ENCODE data around the gene TMEM171. TPM values are rescaled to one million over a fixed set of nuclear protein-coding genes. Genes with fewer than 3 reads are reported as not detected.

The TMEM171 gene
- total RNA-seq, 1 experiment from 2014 or later: 5.4 TPM

DNA sequence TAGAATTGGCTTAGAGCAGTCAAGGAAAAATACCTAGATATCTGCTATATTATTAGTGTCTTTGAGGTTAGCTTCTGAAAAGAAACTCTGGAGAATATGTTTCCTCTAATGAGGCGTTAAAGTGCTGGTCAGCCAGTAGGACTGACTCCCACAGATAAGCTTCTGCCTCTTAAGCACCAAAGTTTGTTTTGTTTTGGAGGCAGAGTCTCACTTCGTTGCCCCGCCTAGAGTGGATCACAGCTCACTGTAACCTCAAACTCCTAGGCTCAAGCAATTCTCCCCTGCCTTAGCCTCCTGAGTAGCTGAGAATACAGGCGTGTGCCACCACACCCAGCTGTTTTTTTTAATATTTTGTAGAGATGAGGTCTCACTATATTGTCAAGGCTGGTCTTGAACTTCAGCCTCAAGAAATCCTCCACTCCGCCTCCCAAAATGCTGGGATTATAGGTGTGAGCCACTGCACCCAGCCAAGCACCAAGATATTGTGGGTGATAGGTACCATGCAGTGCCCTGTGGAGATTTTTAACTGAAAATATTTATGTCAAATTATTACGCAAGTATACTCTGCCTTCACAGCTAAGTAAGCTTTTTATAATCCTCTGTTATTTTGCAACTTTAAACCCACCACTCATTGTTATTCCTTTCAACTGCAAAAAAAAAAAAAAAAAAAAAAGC lies 24.7 kb upstream of the TMEM171 start (continued):
- no peak for TF ChIP-seq YY1 (IDR thresholded peaks at IDR 0.05; ENCODE audit: extremely low read depth, insufficient replicate concordance, low read depth, low read length)

DNA sequence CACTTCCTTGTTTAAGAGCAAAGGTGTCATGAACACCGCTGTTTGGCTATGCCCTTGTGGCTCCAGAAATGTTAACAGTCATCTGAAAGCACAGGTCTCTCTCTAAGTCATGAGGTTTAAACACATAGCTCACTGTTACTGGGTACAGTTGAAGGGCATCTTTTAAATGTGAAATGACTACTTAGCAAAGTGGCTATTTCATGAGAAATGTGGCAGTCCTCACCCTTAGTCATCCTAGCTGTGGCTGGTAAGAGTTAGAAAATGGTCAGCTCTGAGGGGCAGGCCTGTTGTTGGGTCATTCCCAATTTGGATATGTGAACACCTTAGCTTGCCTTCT lies 24.2 kb upstream of the TMEM171 start:
- H3K4me3 ChIP-seq (replicated peaks in 1 of 2; ENCODE audit: low read depth in 1 of 2, low read length in 2 of 2): no peak overlapping the region
- POLR2A ChIA-PET: interaction anchor here (0.6 kb wide), 1 partner anchor 24 kb away, joined by 3 read pairs; the partner anchor contains the start of gene TMEM171
- H3K9me2 ChIP-seq (ENCODE audit: insufficient read depth): no peaks in the 10 kb centered on the region
- H4K20me1 ChIP-seq (ENCODE audit: insufficient read depth): no peaks in the 10 kb centered on the region
- no peak overlapping the region for H3K27ac ChIP-seq (ENCODE audit: low read depth, low read length)
- no peaks in the 10 kb centered on the region for H3K36me3 ChIP-seq (ENCODE audit: control insufficient read depth in 1 of 2, insufficient read depth in 2 of 2, low read length in 2 of 2)
- H3K79me2 ChIP-seq (ENCODE audit: insufficient read depth, low read length): no peaks in the 10 kb centered on the region
- no peaks in the 10 kb centered on the region for H3K27me3 ChIP-seq (ENCODE audit: insufficient read depth, low read length)
- no peak; the same call in 1 of the 2 replicates for ATAC-seq
- intact Hi-C loops (cut with micrococcal nuclease): no loop called here
- H2AFZ ChIP-seq (ENCODE audit: low read depth, low read length, poor library complexity, severe bottlenecking): no peak overlapping the region
- H3K9me3 ChIP-seq (ENCODE audit: control insufficient read depth in 1 of 2, insufficient read depth in 1 of 2, low read depth in 1 of 2, low read length in 2 of 2): no peaks in the 10 kb centered on the region
- CTCF ChIA-PET: no interaction called here
- RAD21 ChIA-PET (ENCODE audit: low non-redundant PET in 1 of 2, low total read pairs in 2 of 2, uncharacterized antibody in 2 of 2, unreplicated experiment in 2 of 2): no interaction called here
- no peak for TF ChIP-seq POLR2A (IDR thresholded peaks at IDR 0.05; ENCODE audit: borderline replicate concordance, extremely low read depth, insufficient read depth, insufficient read length)
- TF ChIP-seq, protein P1, sequence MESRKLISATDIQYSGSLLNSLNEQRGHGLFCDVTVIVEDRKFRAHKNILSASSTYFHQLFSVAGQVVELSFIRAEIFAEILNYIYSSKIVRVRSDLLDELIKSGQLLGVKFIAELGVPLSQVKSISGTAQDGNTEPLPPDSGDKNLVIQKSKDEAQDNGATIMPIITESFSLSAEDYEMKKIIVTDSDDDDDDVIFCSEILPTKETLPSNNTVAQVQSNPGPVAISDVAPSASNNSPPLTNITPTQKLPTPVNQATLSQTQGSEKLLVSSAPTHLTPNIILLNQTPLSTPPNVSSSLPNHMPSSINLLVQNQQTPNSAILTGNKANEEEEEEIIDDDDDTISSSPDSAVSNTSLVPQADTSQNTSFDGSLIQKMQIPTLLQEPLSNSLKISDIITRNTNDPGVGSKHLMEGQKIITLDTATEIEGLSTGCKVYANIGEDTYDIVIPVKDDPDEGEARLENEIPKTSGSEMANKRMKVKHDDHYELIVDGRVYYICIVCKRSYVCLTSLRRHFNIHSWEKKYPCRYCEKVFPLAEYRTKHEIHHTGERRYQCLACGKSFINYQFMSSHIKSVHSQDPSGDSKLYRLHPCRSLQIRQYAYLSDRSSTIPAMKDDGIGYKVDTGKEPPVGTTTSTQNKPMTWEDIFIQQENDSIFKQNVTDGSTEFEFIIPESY (IDR thresholded peaks at IDR 0.05; ENCODE audit: extremely low read depth, insufficient replicate concordance, low read length): no peak
- TF ChIP-seq EZH2 (IDR thresholded peaks at IDR 0.05): no peak
- TF ChIP-seq, protein P2, sequence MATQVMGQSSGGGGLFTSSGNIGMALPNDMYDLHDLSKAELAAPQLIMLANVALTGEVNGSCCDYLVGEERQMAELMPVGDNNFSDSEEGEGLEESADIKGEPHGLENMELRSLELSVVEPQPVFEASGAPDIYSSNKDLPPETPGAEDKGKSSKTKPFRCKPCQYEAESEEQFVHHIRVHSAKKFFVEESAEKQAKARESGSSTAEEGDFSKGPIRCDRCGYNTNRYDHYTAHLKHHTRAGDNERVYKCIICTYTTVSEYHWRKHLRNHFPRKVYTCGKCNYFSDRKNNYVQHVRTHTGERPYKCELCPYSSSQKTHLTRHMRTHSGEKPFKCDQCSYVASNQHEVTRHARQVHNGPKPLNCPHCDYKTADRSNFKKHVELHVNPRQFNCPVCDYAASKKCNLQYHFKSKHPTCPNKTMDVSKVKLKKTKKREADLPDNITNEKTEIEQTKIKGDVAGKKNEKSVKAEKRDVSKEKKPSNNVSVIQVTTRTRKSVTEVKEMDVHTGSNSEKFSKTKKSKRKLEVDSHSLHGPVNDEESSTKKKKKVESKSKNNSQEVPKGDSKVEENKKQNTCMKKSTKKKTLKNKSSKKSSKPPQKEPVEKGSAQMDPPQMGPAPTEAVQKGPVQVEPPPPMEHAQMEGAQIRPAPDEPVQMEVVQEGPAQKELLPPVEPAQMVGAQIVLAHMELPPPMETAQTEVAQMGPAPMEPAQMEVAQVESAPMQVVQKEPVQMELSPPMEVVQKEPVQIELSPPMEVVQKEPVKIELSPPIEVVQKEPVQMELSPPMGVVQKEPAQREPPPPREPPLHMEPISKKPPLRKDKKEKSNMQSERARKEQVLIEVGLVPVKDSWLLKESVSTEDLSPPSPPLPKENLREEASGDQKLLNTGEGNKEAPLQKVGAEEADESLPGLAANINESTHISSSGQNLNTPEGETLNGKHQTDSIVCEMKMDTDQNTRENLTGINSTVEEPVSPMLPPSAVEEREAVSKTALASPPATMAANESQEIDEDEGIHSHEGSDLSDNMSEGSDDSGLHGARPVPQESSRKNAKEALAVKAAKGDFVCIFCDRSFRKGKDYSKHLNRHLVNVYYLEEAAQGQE (IDR thresholded peaks at IDR 0.05; ENCODE audit: low read depth): no peak
- TF ChIP-seq RAD21 (IDR thresholded peaks at IDR 0.05; ENCODE audit: low read depth): no peak
- TF ChIP-seq CEBPB (IDR thresholded peaks at IDR 0.05; ENCODE audit: low read depth): no peak
- TF ChIP-seq SRF (IDR thresholded peaks at IDR 0.05; ENCODE audit: low read depth): no peak
- no peak for TF ChIP-seq ZNF274 (IDR thresholded peaks at IDR 0.05; ENCODE audit: low read depth, low read length)
- TF ChIP-seq, protein P3, sequence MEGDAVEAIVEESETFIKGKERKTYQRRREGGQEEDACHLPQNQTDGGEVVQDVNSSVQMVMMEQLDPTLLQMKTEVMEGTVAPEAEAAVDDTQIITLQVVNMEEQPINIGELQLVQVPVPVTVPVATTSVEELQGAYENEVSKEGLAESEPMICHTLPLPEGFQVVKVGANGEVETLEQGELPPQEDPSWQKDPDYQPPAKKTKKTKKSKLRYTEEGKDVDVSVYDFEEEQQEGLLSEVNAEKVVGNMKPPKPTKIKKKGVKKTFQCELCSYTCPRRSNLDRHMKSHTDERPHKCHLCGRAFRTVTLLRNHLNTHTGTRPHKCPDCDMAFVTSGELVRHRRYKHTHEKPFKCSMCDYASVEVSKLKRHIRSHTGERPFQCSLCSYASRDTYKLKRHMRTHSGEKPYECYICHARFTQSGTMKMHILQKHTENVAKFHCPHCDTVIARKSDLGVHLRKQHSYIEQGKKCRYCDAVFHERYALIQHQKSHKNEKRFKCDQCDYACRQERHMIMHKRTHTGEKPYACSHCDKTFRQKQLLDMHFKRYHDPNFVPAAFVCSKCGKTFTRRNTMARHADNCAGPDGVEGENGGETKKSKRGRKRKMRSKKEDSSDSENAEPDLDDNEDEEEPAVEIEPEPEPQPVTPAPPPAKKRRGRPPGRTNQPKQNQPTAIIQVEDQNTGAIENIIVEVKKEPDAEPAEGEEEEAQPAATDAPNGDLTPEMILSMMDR (IDR thresholded peaks at IDR 0.05 in 2 of 3, conservative IDR thresholded peaks at IDR 0.05 in 1 of 3; ENCODE audit: borderline replicate concordance in 1 of 3, insufficient read depth in 1 of 3, low read depth in 2 of 3, low read length in 2 of 3): no peak
- no peak overlapping the region for H3K4me2 ChIP-seq (ENCODE audit: low read length)
- no peak for DNase-seq (ENCODE audit: low read depth, low spot score)
- BruUV-seq (replicated peaks): no TSS peak
- no peak overlapping the region for H3K9ac ChIP-seq (ENCODE audit: low read length)
- H3K4me1 ChIP-seq (ENCODE audit: control insufficient read depth in 1 of 2, insufficient read depth in 2 of 2, low read length in 2 of 2): peaks cover 10 to 25% of the 10 kb centered on the region in 2 experiments

All from HCT116 (cell line).